Activated CD4-positive, alpha-beta T cell treated with anti-CD3 and anti-CD28 coated beads, Interleukin-2, amount 50 U/mL, for 16 hours (primary cell): ENCODE results near the gene ALPI.
A peak's percentile ranks its signal among the peaks of the same experiment; 100 is the strongest.
"Not testable (repeated sequence)": the region's sequence is repeated elsewhere in the genome, so short reads cannot be mapped to it uniquely, and the experiment has no call there.

ENCODE experiments used
- DNase-seq: peaks from one replicate; pipeline ENCODE4 v3.0.0-alpha.2; 2020

ALPI gene

GRCh38 chr2:232443669-232444408, 12.1 kb upstream of the ALPI start:
- not testable (repeated sequence) for DNase-seq

- DNase-seq, result peak; percentile 86
Measured at GRCh38 chr2:232444409-232445148, 11.4 kb upstream of the ALPI start.

- not testable (repeated sequence) for DNase-seq
Measured at GRCh38 chr2:232445149-232445885, 10.6 kb upstream of the ALPI start.

- not testable (repeated sequence) for DNase-seq
Measured at GRCh38 chr2:232446266-232446777, 9.6 kb upstream of the ALPI start.

- no peak for DNase-seq
Measured at GRCh38 chr2:232447091-232447620, 8.8 kb upstream of the ALPI start.

- DNase-seq, result no peak
Measured at GRCh38 chr2:232447638-232448303, 8.2 kb upstream of the ALPI start.

- no peak for DNase-seq
Measured at GRCh38 chr2:232448304-232448690, 7.7 kb upstream of the ALPI start.

GRCh38 chr2:232449964-232450363, 6.0 kb upstream of the ALPI start:
- no peak for DNase-seq

GRCh38 chr2:232451645-232452044, 4.3 kb upstream of the ALPI start:
- not testable (repeated sequence) for DNase-seq

- DNase-seq, result no peak
Measured at GRCh38 chr2:232454630-232455029, 1.3 kb upstream of the ALPI start.

GRCh38 chr2:232456296-232457120, 555 bp downstream of the ALPI start:
- DNase-seq, result no peak

GRCh38 chr2:232457121-232458011, 1.4 kb downstream of the ALPI start:
- no peak for DNase-seq

GRCh38 chr2:232458051-232458660, 2.2 kb downstream of the ALPI start:
- no peak for DNase-seq

- no peak for DNase-seq
Measured at GRCh38 chr2:232458661-232459418, 2.9 kb downstream of the ALPI start.

GRCh38 chr2:232459419-232460035, 3.6 kb downstream of the ALPI start:
- DNase-seq, result no peak

GRCh38 chr2:232460171-232460570, 4.2 kb downstream of the ALPI start:
- DNase-seq, result no peak

- no peak for DNase-seq
Measured at GRCh38 chr2:232463701-232464543, 8.0 kb downstream of the ALPI start.

- no peak for DNase-seq
Measured at GRCh38 chr2:232464544-232464885, 8.6 kb downstream of the ALPI start.
